SKM-1 treated with dmso at 0.1 percent for 144 hours (cell line): ENCODE measurements around the gene TBC1D23.
"Not testable (repeated sequence)": the region's sequence is repeated elsewhere in the genome, so short reads cannot be mapped to it uniquely, and the experiment has no call there.

Experiments used
- DNase-seq: peaks from one replicate; lab custom pipeline; 2025; ENCODE audit not compliant: unreplicated experiment; lab: John Stamatoyannopoulos, UW

Gene TBC1D23

DNA sequence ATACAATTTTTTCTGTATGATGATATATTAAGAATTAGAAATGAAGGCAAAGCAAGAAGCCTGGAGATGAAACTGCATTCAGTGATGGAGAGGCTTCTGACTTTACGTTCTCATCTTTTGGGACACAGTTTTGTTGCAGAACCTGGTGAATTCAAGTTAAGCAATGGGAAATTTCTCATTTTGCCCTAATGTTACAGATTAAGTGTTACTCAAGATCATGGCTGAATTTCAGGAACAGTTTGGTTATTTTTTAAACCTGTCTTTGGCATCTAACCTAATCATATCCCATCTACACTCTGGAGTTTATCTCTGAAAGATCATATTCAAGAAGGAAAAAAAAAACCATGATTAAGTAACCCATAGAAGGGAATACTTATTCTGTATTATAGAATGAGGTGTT, 79.7 kb downstream of the TBC1D23 start:
- DNase-seq: no peak

GRCh38 chr3:100348727-100349126, 87.9 kb downstream of the TBC1D23 start:
- no peak for DNase-seq

- not testable (repeated sequence) for DNase-seq
Measured at GRCh38 chr3:100351770-100352169, 91.0 kb downstream of the TBC1D23 start.

- DNase-seq: no peak
Measured at GRCh38 chr3:100352296-100353231, 91.8 kb downstream of the TBC1D23 start.

DNA sequence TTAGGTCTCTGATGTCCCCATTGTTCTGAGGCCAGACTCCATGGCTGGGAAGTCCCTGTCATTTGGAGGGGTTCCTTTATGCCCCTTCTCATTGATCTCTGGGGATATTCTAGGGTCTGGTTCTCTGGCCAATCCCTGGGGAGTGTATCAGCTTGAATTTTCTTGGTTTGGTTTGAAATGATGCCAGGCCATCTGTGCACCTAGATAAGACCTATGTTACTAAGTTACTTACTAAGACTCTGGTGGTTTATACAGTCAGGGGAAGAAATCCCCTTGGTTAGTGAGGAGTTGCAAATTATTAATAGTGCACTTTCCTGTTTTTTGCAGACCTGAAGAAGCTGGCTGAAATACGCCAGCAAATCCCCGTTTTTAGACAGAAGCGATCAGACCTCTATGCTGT, 94.1 kb downstream of the TBC1D23 start:
- no peak for DNase-seq

DNA sequence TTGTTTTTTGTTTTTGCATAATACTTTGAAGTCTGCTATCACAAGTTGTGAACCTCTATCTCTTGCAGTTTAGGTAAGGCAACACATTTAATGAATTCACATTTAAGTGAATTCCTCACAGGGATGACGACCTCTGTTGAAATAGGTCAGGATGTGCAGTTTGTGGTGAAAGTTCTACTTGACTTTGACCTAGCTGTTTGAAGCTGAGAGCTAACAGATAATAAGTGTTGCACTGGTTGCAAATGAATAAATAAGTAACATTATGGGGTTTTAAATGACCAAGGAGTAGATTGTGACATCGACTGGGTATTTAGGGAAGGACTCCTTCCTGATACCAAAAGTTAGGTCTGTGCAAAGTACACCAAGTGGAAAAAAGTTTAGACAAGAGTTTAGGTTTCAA, 97.6 kb downstream of the TBC1D23 start:
- DNase-seq: no peak

DNA sequence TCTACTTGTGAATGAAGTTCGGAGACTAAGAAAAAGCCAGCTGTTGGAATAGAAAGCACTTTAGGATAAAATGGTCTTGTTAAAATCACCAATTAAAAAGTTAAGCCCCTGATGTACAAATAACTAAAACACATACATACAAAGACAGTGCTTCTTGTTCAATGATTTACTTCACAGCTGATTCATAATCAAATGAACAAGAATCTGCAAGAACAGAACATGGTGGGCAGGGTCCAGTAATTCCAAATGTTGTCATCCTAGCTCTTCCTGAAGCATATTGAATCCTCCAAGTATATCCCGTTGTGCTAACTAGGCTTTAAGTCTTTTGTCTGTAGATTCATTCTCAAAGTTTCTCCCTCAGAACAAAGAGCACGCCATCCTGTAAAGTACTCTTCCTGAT, 98.2 kb downstream of the TBC1D23 start:
- DNase-seq: no peak

DNA sequence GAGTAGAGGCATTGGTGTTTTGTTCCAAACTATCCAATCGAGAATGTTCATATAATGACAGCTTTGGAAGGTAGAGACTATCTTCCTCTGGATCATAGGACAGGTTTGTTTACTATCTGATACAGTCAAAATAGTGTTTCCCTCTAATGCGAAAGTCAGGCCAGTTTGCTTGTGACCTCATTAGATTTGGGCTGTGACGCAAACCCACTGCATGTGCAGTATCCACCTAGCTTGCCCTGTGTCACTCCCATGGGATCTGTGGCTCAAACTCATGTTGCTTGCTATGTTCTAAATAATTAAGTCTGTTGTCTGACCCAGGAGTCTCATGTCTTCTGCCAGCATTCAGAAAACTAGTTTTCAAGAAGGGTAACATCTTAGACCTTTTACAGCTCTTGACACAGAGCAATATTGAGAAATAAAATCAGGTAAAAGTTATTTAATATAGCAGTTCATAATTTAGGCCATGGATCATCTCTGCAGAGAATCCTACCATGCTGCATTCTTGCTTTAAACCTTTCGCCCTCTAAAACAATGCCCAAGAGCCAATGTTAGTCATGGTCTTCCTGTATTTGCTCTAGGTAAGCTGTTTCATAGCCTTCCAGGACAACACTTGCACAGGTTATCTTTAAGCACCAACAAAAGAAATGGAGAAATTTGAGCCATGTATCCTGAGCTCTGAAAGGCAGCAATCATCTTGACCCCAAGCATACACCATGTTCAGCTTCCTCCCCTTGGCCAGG, 100.1 kb downstream of the TBC1D23 start:
- DNase-seq: no peak

- DNase-seq: no peak
Measured at GRCh38 chr3:100361897-100362296, 101.1 kb downstream of the TBC1D23 start.

- DNase-seq: no peak
Measured at GRCh38 chr3:100364421-100364820, 103.6 kb downstream of the TBC1D23 start.

- no peak for DNase-seq
Measured at GRCh38 chr3:100366424-100366823, 105.6 kb downstream of the TBC1D23 start.

GRCh38 chr3:100368441-100368840, 107.6 kb downstream of the TBC1D23 start:
- DNase-seq: no peak

DNA sequence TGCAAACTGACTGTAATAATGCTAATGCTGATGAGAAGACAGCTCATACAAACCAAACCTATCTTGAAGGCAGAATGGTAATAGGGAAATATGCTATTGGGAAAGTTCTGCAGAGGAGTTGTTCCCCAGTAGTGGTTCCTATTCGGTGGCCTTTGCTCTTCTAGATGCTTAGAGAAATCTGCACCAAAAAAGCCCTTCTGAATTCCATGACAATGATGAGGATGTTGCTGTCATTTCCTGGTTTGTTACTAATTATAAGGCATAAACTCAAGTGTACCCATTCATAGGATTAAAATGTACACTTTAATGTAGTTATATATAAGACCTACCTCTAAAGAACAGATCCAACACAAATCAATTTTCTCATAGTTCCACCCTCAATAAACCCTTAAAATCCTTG, 110.0 kb downstream of the TBC1D23 start:
- no peak for DNase-seq

GRCh38 chr3:100374521-100374920, 113.7 kb downstream of the TBC1D23 start:
- DNase-seq: no peak
